PC-9 (cell line): ENCODE data around the gene GOT1. TPM values are rescaled to one million over a fixed set of nuclear protein-coding genes. Genes with fewer than 3 reads are reported as not detected.

Experiments used
- BruUV-seq: library from RNA; stranded (reverse); fragments of 400-500 nt; replicated peaks from 2 replicates; lab custom pipeline; 2021; lab: Mats Ljungman, UMichigan
- CTCF ChIA-PET: fragments of 300-600 bp; sonication (Branson Sonifier 250); formaldehyde crosslinking; loops from one replicate; lab custom pipeline; 2022; ENCODE audit warnings: antibody characterized with exemption; lab: Charles Lee
- POLR2A ChIA-PET: fragments of 300-600 bp; sonication (Branson Sonifier 250); formaldehyde crosslinking; loops from one replicate; lab custom pipeline; 2022; ENCODE audit warnings: antibody characterized with exemption; ENCODE audit not compliant: unreplicated experiment; lab: Charles Lee
- DNase-seq, 2 experiments: peaks; one replicate each; pipeline versions ENCODE4 v3.0.0 to v3.0.0-alpha.2; 2015 to 2022; ENCODE audit warnings: mixed read lengths in 1 of 2
- H2AFZ ChIP-seq: fragments of 200-600 bp; sonication (generic); 2 replicates; pipeline ENCODE4 v1.8.1; 2017; ENCODE audit warnings: antibody characterized with exemption
- H3F3A ChIP-seq: fragments of 200-600 bp; sonication (generic); 2 replicates; pipeline ENCODE4 v1.8.1; 2017; ENCODE audit warnings: antibody characterized with exemption, mild to moderate bottlenecking, low read depth; ENCODE audit not compliant: insufficient read depth
- H3K27ac ChIP-seq: fragments of 200-600 bp; sonication (generic); 2 replicates; pipeline ENCODE4 v1.6.1; 2016; ENCODE audit warnings: mixed run types
- H3K27me3 ChIP-seq: fragments of 200-600 bp; sonication (generic); 2 replicates; pipeline ENCODE4 v1.6.1; 2016; ENCODE audit warnings: low read depth, mixed run types; ENCODE audit not compliant: insufficient read depth
- H3K36me3 ChIP-seq: fragments of 200-600 bp; sonication (generic); 2 replicates; pipeline ENCODE4 v1.6.1; 2016; ENCODE audit warnings: low read depth, mixed run types
- H3K4me1 ChIP-seq: fragments of 200-600 bp; sonication (generic); replicated peaks from 2 replicates; pipeline ENCODE4 v1.6.1; 2016; ENCODE audit warnings: mixed run types; ENCODE audit not compliant: insufficient read depth
- H3K4me2 ChIP-seq: fragments of 200-600 bp; sonication (generic); 2 replicates; pipeline ENCODE4 v1.6.1; 2017; ENCODE audit warnings: mixed run types
- H3K4me3 ChIP-seq: fragments of 200-600 bp; sonication (generic); 2 replicates; pipeline ENCODE4 v1.6.1; 2016; ENCODE audit warnings: mixed run types
- H3K79me2 ChIP-seq: fragments of 200-600 bp; sonication (generic); 2 replicates; pipeline ENCODE4 v1.6.1; 2017; ENCODE audit warnings: low read depth, mixed run types
- H3K9me2 ChIP-seq: fragments of 200-600 bp; sonication (generic); 2 replicates; pipeline ENCODE4 v1.8.1; 2017; ENCODE audit warnings: mild to moderate bottlenecking; ENCODE audit not compliant: insufficient read depth
- H3K9me3 ChIP-seq: fragments of 200-600 bp; sonication (generic); 2 replicates; pipeline ENCODE4 v1.8.1; 2016; ENCODE audit warnings: low read depth; ENCODE audit not compliant: insufficient read depth
- H4K20me1 ChIP-seq: fragments of 200-600 bp; sonication (generic); 2 replicates; pipeline ENCODE4 v1.8.1; 2017; ENCODE audit not compliant: insufficient read depth
- EZH2 ChIP-seq: fragments of 200-600 bp; sonication (generic); IDR thresholded peaks from 2 replicates; pipeline ENCODE4 v1.8.0; 2017; ENCODE audit warnings: antibody characterized with exemption, low read depth
- intact Hi-C: fragments of 100-400 bp; cut with micrococcal nuclease; formaldehyde crosslinking; loops from one replicate; pipeline ENCODE4 v1.10.0; 2022; ENCODE audit not compliant: unreplicated experiment
- total RNA-seq: library from RNA; stranded (reverse); gene quantifications from 2 replicates; pipeline ENCODE4 v1.2.3, GENCODE V29; 2021
- TF ChIP-seq, protein P1 (sequence below): fragments of 200-600 bp; sonication (generic); conservative IDR thresholded peaks from 2 replicates; pipeline ENCODE4 v1.6.1; 2017; ENCODE audit warnings: mixed run types, antibody characterized with exemption, mild to moderate bottlenecking, moderate library complexity

GOT1 gene
- total RNA-seq, 1 experiment from 2014 or later, result 28.6 TPM

DNA sequence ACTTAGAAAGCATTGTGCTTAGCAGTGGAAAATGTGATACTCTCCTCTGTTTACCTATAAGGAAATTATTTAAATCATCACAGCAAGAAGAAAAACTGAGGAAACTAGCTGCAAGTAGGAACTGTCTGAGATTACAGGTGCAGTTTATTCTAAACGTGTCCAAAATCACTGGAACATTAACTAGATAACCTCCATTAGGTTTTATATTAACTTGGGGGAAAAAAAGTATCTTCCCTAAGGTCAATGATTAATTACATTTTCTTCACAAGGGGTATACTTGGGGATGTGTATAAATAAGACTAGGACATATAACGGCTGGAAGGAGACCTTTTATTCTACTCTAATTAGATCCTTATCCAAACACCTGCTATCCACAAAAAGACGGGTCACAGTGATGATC, 3.7 kb downstream of the GOT1 start:
- peaks cover 28% of the 10 kb centered on the region for H3K79me2 ChIP-seq
- no peak for TF ChIP-seq EZH2
- TF ChIP-seq, protein P1, sequence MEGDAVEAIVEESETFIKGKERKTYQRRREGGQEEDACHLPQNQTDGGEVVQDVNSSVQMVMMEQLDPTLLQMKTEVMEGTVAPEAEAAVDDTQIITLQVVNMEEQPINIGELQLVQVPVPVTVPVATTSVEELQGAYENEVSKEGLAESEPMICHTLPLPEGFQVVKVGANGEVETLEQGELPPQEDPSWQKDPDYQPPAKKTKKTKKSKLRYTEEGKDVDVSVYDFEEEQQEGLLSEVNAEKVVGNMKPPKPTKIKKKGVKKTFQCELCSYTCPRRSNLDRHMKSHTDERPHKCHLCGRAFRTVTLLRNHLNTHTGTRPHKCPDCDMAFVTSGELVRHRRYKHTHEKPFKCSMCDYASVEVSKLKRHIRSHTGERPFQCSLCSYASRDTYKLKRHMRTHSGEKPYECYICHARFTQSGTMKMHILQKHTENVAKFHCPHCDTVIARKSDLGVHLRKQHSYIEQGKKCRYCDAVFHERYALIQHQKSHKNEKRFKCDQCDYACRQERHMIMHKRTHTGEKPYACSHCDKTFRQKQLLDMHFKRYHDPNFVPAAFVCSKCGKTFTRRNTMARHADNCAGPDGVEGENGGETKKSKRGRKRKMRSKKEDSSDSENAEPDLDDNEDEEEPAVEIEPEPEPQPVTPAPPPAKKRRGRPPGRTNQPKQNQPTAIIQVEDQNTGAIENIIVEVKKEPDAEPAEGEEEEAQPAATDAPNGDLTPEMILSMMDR, result no peak

DNA sequence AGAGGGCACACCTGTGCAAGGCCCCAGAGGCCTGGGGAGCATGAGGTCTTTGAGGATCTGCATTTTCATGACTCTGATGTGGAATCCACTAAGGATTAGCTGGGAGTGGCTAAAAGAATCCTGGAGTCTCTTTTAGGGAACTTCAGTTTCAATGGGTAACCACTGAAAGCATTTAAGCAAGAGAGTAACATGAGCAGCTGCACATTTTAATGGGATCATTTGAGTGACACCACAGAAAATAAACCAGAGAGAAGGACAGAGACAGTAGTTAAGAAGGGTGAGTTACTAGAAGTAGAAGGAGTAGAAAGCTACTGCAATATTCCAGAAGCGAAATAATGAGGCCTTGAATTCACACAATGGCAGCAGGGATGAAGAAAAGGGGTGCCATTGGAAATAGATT, 5.2 kb downstream of the GOT1 start:
- H3K27ac ChIP-seq, result no peak overlapping the region
- H3K4me1 ChIP-seq, result no peaks in the 10 kb centered on the region
- H3K9me2 ChIP-seq, result no peaks in the 10 kb centered on the region
- H3K36me3 ChIP-seq, result no peaks in the 10 kb centered on the region; the same call in 1 of the 2 replicates
- no peaks in the 10 kb centered on the region for H3K27me3 ChIP-seq
- no peaks in the 10 kb centered on the region for H3K9me3 ChIP-seq
- intact Hi-C loops, result no loop called here
- peaks cover 26% of the 10 kb centered on the region for H3K79me2 ChIP-seq
- H4K20me1 ChIP-seq, result no peaks in the 10 kb centered on the region
- H3K4me2 ChIP-seq, result no peak overlapping the region
- ChIA-PET POLR2A (no interaction called here), CTCF (no interaction called here)
- BruUV-seq, result no TSS peak
- DNase-seq, result no peak
- H2AFZ ChIP-seq, result no peak overlapping the region
- TF ChIP-seq, protein P1, result no peak
- no peak for TF ChIP-seq EZH2
- no peak overlapping the region for H3K4me3 ChIP-seq
- no peaks in the 10 kb centered on the region for H3F3A ChIP-seq

More for the DNA sequence above, 3.7 kb downstream of the GOT1 start:
- no peak overlapping the region for H3K4me3 ChIP-seq
- H3K27me3 ChIP-seq, result no peaks in the 10 kb centered on the region
- ChIA-PET CTCF (no interaction called here), POLR2A (no interaction called here)
- no peaks in the 10 kb centered on the region; the same call in 1 of the 2 replicates for H3K36me3 ChIP-seq
- BruUV-seq, result no TSS peak
- peaks cover 4% of the 10 kb centered on the region; the same call in 1 of the 2 replicates for H3F3A ChIP-seq
- intact Hi-C loops, result no loop called here
- no peaks in the 10 kb centered on the region for H3K4me1 ChIP-seq
- no peaks in the 10 kb centered on the region for H3K9me3 ChIP-seq
- no peak overlapping the region for H3K4me2 ChIP-seq
- DNase-seq, result no peak
- no peaks in the 10 kb centered on the region for H3K9me2 ChIP-seq
- no peaks in the 10 kb centered on the region for H4K20me1 ChIP-seq
- no peak overlapping the region for H2AFZ ChIP-seq
- H3K27ac ChIP-seq, result no peak overlapping the region

DNA sequence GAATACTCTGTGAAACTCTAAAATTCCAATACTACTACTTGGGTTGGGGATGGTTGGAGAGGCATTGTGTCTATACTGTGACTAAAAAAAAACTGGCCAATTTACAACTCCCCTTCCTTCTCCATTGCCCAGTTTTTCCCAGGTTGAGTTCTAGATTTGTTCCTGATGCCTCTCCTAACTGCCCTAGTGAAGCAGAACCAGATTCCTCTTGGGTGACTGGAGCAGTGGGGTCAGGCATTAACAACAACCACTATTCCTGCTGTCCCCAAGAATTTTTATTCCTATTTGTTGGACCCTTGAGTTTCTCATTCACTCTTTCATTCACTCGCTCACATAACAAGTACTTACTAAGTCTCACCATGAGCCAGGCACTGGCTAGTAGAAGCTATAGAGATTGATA, 5.8 kb downstream of the GOT1 start:
- no TSS peak for BruUV-seq
- Histone ChIP-seq H3F3A (no peaks in the 10 kb centered on the region), H2AFZ (no peak overlapping the region), H3K9me3 (no peaks in the 10 kb centered on the region), H3K27me3 (no peaks in the 10 kb centered on the region), H3K4me2 (no peak overlapping the region), H3K4me1 (no peaks in the 10 kb centered on the region), H4K20me1 (no peaks in the 10 kb centered on the region), H3K36me3 (no peaks in the 10 kb centered on the region; the same call in 1 of the 2 replicates), H3K4me3 (no peak overlapping the region), H3K27ac (no peak overlapping the region), H3K9me2 (no peaks in the 10 kb centered on the region), H3K79me2 (peaks cover 21% of the 10 kb centered on the region)
- TF ChIP-seq, protein P1, result no peak
- TF ChIP-seq EZH2, result no peak
- ChIA-PET POLR2A (no interaction called here), CTCF (no interaction called here)
- no peak for DNase-seq
- intact Hi-C loops, result no loop called here
